OCI-LY7 (cell line): ENCODE results near the gene SNX7.

Experiments
- EZH2phosphoT487 ChIP-seq: fragments of 200-600 bp; sonication (generic); IDR thresholded peaks from 2 replicates; pipeline ENCODE4 v1.6.1; 2018; ENCODE audit warnings: low read depth, borderline replicate concordance, mild to moderate bottlenecking, mixed run types, antibody characterized with exemption, low read length, moderate library complexity, mixed read lengths
- TF ChIP-seq, protein P1 (sequence below): fragments of 200-600 bp; sonication (generic); conservative IDR thresholded peaks from 2 replicates; pipeline ENCODE4 v1.5.1; 2014; ENCODE audit warnings: mild to moderate bottlenecking, antibody characterized with exemption, low read length, moderate library complexity, mixed read lengths

DNA sequence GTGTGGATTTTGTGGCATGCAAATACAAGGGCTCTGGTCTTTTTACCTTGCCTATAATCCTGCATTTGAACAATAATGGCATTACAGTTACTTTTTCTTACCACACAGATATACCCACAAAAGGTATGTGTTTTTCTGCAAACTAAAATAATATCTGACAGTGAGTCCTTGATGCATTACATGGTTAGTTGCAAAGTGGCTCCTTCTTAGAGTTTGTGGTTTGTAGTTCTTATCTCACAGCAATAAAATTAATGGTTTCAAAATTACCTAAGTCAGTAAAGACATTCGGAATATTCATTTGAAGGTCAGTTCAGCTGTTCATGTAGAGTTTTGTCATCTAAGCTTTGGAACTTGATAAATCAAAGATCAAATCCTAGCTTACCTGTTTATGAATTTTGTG lies 43.5 kb downstream of the SNX7 start:
- TF ChIP-seq, protein P1, sequence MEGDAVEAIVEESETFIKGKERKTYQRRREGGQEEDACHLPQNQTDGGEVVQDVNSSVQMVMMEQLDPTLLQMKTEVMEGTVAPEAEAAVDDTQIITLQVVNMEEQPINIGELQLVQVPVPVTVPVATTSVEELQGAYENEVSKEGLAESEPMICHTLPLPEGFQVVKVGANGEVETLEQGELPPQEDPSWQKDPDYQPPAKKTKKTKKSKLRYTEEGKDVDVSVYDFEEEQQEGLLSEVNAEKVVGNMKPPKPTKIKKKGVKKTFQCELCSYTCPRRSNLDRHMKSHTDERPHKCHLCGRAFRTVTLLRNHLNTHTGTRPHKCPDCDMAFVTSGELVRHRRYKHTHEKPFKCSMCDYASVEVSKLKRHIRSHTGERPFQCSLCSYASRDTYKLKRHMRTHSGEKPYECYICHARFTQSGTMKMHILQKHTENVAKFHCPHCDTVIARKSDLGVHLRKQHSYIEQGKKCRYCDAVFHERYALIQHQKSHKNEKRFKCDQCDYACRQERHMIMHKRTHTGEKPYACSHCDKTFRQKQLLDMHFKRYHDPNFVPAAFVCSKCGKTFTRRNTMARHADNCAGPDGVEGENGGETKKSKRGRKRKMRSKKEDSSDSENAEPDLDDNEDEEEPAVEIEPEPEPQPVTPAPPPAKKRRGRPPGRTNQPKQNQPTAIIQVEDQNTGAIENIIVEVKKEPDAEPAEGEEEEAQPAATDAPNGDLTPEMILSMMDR = no peak
- no peak for TF ChIP-seq EZH2phosphoT487
